Measurements from ENCODE around the gene CD2. TPM values are rescaled to one million over a fixed set of nuclear protein-coding genes. Genes with fewer than 3 reads are reported as not detected.
A peak's percentile ranks its signal among the peaks of the same experiment; 100 is the strongest.

Gene CD2
- 1.6 TPM for total RNA-seq

- DNase-seq = peak; percentile 44
Measured at GRCh38 chr1:116754198-116754977, at the start of gene CD2. Gene CD2, plus strand, starts transcription at chr1:116754430. Its CDS starts 63 bp downstream, at chr1:116754493.

- no peak for DNase-seq
Measured at GRCh38 chr1:116706123-116706522, 48.1 kb upstream of the CD2 start.

GRCh38 chr1:116706841-116707240, 47.4 kb upstream of the CD2 start:
- DNase-seq = no peak

GRCh38 chr1:116708255-116708900, 45.9 kb upstream of the CD2 start:
- DNase-seq = peak; percentile 25

- no peak for DNase-seq
Measured at GRCh38 chr1:116709666-116710167, 44.5 kb upstream of the CD2 start.

GRCh38 chr1:116710420-116711262, 43.6 kb upstream of the CD2 start:
- no peak for DNase-seq

GRCh38 chr1:116711263-116711840, 42.9 kb upstream of the CD2 start:
- DNase-seq = peak; percentile 71

- no peak for DNase-seq
Measured at GRCh38 chr1:116712510-116712909, 41.7 kb upstream of the CD2 start.

- no peak for DNase-seq
Measured at GRCh38 chr1:116713474-116713873, 40.8 kb upstream of the CD2 start.

GRCh38 chr1:116716391-116716790, 37.8 kb upstream of the CD2 start:
- no peak for DNase-seq

- no peak for DNase-seq
Measured at GRCh38 chr1:116717318-116717717, 36.9 kb upstream of the CD2 start.

GRCh38 chr1:116720364-116721038, 33.7 kb upstream of the CD2 start:
- DNase-seq = no peak

GRCh38 chr1:116721039-116721405, 33.2 kb upstream of the CD2 start:
- no peak for DNase-seq

GRCh38 chr1:116721451-116722007, 32.7 kb upstream of the CD2 start:
- no peak for DNase-seq

- DNase-seq = no peak
Measured at GRCh38 chr1:116722016-116722838, 32.0 kb upstream of the CD2 start.

GRCh38 chr1:116724765-116725375, 29.4 kb upstream of the CD2 start:
- DNase-seq = peak; percentile 84

- no peak for DNase-seq
Measured at GRCh38 chr1:116725798-116726197, 28.4 kb upstream of the CD2 start.

- DNase-seq = no peak
Measured at GRCh38 chr1:116726872-116727820, 27.1 kb upstream of the CD2 start.

- DNase-seq = no peak
Measured at GRCh38 chr1:116731439-116731838, 22.8 kb upstream of the CD2 start.

Measured in tongue (tissue), 2 donors.